C4-2B (cell line): ENCODE results near the gene GABRG3.

Experiments used
- CTCF ChIP-seq: fragments of 450-650 bp; conservative IDR thresholded peaks from 2 replicates; pipeline ENCODE4 v1.5.1; 2017; ENCODE audit warnings: mild to moderate bottlenecking
- ZFX ChIP-seq: fragments of 450-650 bp; IDR thresholded peaks from 2 replicates; pipeline ENCODE4 v1.6.1; 2017

- TF ChIP-seq CTCF, result no peak
- TF ChIP-seq ZFX, result no peak
Measured at GRCh38 chr15:27579738-27580137, 608.8 kb downstream of the GABRG3 start.
